Transverse colon (tissue), 4 donors: Measurements from ENCODE around the gene PKMYT1. TPM values are rescaled to one million over a fixed set of nuclear protein-coding genes. Genes with fewer than 3 reads are reported as not detected.
A peak's percentile ranks its signal among the peaks of the same experiment; 100 is the strongest.

Source experiments
- DNase-seq: peaks from one replicate; pipeline ENCODE4 v3.0.0-alpha.2; 2019
- H3K27ac ChIP-seq, 4 donors: fragments of 200-600 bp; sonication (generic); 2 replicates each; pipeline ENCODE4 v1.5.1; 2016 to 2018; ENCODE audit warnings: inconsistent platforms in 4 of 4
- H3K27me3 ChIP-seq: fragments of 200-600 bp; sonication (generic); 2 replicates; pipeline ENCODE4 v1.5.1; 2017; ENCODE audit warnings: inconsistent platforms
- H3K36me3 ChIP-seq, 4 donors: fragments of 200-600 bp; sonication (generic); 2 replicates each; pipeline ENCODE4 v1.5.1; 2017 to 2019; ENCODE audit warnings: inconsistent platforms in 4 of 4
- H3K4me1 ChIP-seq, 4 donors: fragments of 200-600 bp; sonication (generic); 2 replicates each; pipeline ENCODE4 v1.5.1; 2017 to 2020; ENCODE audit warnings: inconsistent platforms in 4 of 4
- H3K4me3 ChIP-seq, 4 donors: fragments of 200-600 bp; sonication (generic); 1 replicate in 1 of 4; 2 replicates in 3 of 4; pipeline versions ENCODE4 v1.5.1 to v1.6.1; 2017 to 2019; ENCODE audit warnings: inconsistent platforms in 4 of 4
- H3K9me3 ChIP-seq, 2 donors: fragments of 200-600 bp; sonication (generic); 2 replicates each; pipeline ENCODE4 v1.5.1; 2017 to 2019; ENCODE audit warnings: inconsistent platforms in 2 of 2
- CTCF ChIP-seq, 5 experiments: fragments of 200-600 bp in 3 of 5; fragments of 450-650 bp in 2 of 5; sonication (generic) in 3 of 5; IDR thresholded peaks; 1 replicate in 2 of 5; 2 replicates in 3 of 5; pipeline ENCODE4 v1.5.1; 2016 to 2017; ENCODE audit warnings: antibody characterized with exemption in 5 of 5, inconsistent platforms in 3 of 5, mild to moderate bottlenecking in 2 of 5, moderate library complexity in 1 of 5
- EP300 ChIP-seq: sonication (generic); formaldehyde crosslinking; IDR thresholded peaks from one replicate; pipeline ENCODE4 v1.6.1; 2017; ENCODE audit warnings: antibody characterized with exemption, low read depth
- POLR2A ChIP-seq: fragments of 450-650 bp; IDR thresholded peaks from one replicate; pipeline ENCODE4 v1.6.1; 2016; ENCODE audit warnings: antibody characterized with exemption, mild to moderate bottlenecking, moderate library complexity
- POLR2AphosphoS5 ChIP-seq, 3 donors: sonication (generic); formaldehyde crosslinking; IDR thresholded peaks; one replicate each; pipeline ENCODE4 v1.6.1; 2016; ENCODE audit warnings: antibody characterized with exemption in 3 of 3
- WGBS, 2 donors: methylation state at CpG; one replicate each; pipeline ENCODE4 v1.1.5; 2018; ENCODE audit warnings: low coverage in 1 of 2; 5-methylcytosine and 5-hydroxymethylcytosine counted together
- in situ Hi-C, 4 donors: fragments of 200-750 bp; cut with MboI; loops; one replicate each; pipeline versions ENCODE4 v1.15.0 to v1.15.1; 2017; ENCODE audit warnings: low sequenced_read_pairs in 3 of 4, low pct_ligation_motif_present in 1 of 4, low pct_unique_long_range_greater_than_20kb in 1 of 4
- intact Hi-C: fragments of 100-400 bp; cut with DNase I; formaldehyde crosslinking; loops from one replicate; pipeline ENCODE4 v1.15.1; 2023; ENCODE audit warnings: low total_unique reads
- total RNA-seq, 4 donors: library from RNA; depleted of rRNA; stranded (reverse); fragments of >200 nt; gene quantifications; one replicate each; pipeline ENCODE4 v1.1.0, GENCODE V29; 2016

PKMYT1 gene
- total RNA-seq, 4 donors from 2014 or later, result 0.55 to 3.6 (median 3.0) TPM; not detected in 1

GRCh38 chr16:2979669-2980226 lies 498 bp downstream of the PKMYT1 start:
- H3K4me3 ChIP-seq, result peak overlapping the region; percentile 29 to 75 (median 68)
- in situ Hi-C loops, result no loop called here

GRCh38 chr16:2977440-2977839 lies 2.8 kb downstream of the PKMYT1 start:
- H3K27ac ChIP-seq, result no peak overlapping the region
- peak; percentile 52 for DNase-seq
- H3K4me3 ChIP-seq, result no peak overlapping the region
- in situ Hi-C loops, result no loop called here
- peaks cover 4 to 26% (median 20%) of the 10 kb centered on the region in 4 donors for H3K4me1 ChIP-seq
- H3K36me3 ChIP-seq, result no peaks in the 10 kb centered on the region
- intact Hi-C loops, result no loop called here
- H3K27me3 ChIP-seq, result peaks cover 8% of the 10 kb centered on the region
- WGBS, 2 donors, result 46% methylated on average over 6 of the region's 6 CpGs; no CpG with 5 or more reads in 1 of the 2 donors
- no peaks in the 10 kb centered on the region for H3K9me3 ChIP-seq
- TF ChIP-seq POLR2A, result no peak

More at GRCh38 chr16:2979669-2980226, 498 bp downstream of the PKMYT1 start:
- H3K4me1 ChIP-seq, result peaks cover 4 to 36% (median 26%) of the 10 kb centered on the region in 4 donors
- 3% methylated on average over 30 of the region's 43 CpGs; no CpG with 5 or more reads in 1 of the 2 donors for WGBS, 2 donors
- no peak for DNase-seq
- no peaks in the 10 kb centered on the region for H3K36me3 ChIP-seq
- H3K27ac ChIP-seq, result peak overlapping the region in 3 of 4 donors; percentile 87 to 95 (median 90)
- no peaks in the 10 kb centered on the region for H3K9me3 ChIP-seq
- TF ChIP-seq POLR2AphosphoS5 (IDR thresholded peaks at IDR 0.05) (no peak), CTCF (IDR thresholded peaks at IDR 0.05) (no peak), EP300 (no peak), POLR2A (no peak)
- H3K27me3 ChIP-seq, result peaks cover 8% of the 10 kb centered on the region
- intact Hi-C loops, result loop anchor here (5.0 kb wide), 1 partner anchor 712 kb away; the partner anchor contains the start of gene RNPS1

GRCh38 chr16:2976673-2977072 lies 3.6 kb downstream of the PKMYT1 start:
- TF ChIP-seq EP300 (no peak), CTCF (IDR thresholded peaks at IDR 0.05) (no peak), POLR2AphosphoS5 (IDR thresholded peaks at IDR 0.05) (no peak), POLR2A (no peak)
- intact Hi-C loops, result no loop called here

GRCh38 chr16:2976201-2976600 lies 4.0 kb downstream of the PKMYT1 start:
- Histone ChIP-seq H3K27me3 (peaks cover 8% of the 10 kb centered on the region), H3K27ac (no peak overlapping the region), H3K36me3 (no peaks in the 10 kb centered on the region), H3K9me3 (no peaks in the 10 kb centered on the region), H3K4me3 (no peak overlapping the region), H3K4me1 (peaks cover 4 to 24% (median 18%) of the 10 kb centered on the region in 4 donors)
- 84% methylated on average over 7 of the region's 7 CpGs; no CpG with 5 or more reads in 1 of the 2 donors for WGBS, 2 donors
- DNase-seq, result no peak
- TF ChIP-seq POLR2AphosphoS5 (IDR thresholded peaks at IDR 0.05), result no peak
- TF ChIP-seq CTCF (IDR thresholded peaks at IDR 0.05), result no peak
- no peak for TF ChIP-seq EP300
- TF ChIP-seq POLR2A, result no peak
- intact Hi-C loops, result no loop called here
- in situ Hi-C loops, result no loop called here

More at GRCh38 chr16:2976673-2977072, 3.6 kb downstream of the PKMYT1 start:
- no peaks in the 10 kb centered on the region for H3K9me3 ChIP-seq
- DNase-seq, result no peak
- 78% methylated on average over 15 of the region's 15 CpGs; no CpG with 5 or more reads in 1 of the 2 donors for WGBS, 2 donors
- no peak overlapping the region for H3K4me3 ChIP-seq
- peaks cover 4 to 26% (median 20%) of the 10 kb centered on the region in 4 donors for H3K4me1 ChIP-seq
- peaks cover 8% of the 10 kb centered on the region for H3K27me3 ChIP-seq
- H3K27ac ChIP-seq, result no peak overlapping the region
- in situ Hi-C loops, result no loop called here
- H3K36me3 ChIP-seq, result no peaks in the 10 kb centered on the region
